Testis (tissue), 3 donors: ENCODE measurements around the gene DENND1A. TPM values are rescaled to one million over a fixed set of nuclear protein-coding genes. Genes with fewer than 3 reads are reported as not detected.

Source experiments
- DNase-seq: peaks from one replicate; pipeline ENCODE4 v3.0.0-alpha.2; 2019
- H3K27ac ChIP-seq, 2 donors: fragments of 200-600 bp; sonication (generic); one replicate each; pipeline ENCODE4 v1.5.1; 2019
- H3K27me3 ChIP-seq: fragments of 200-600 bp; sonication (generic); one replicate; pipeline ENCODE4 v1.5.1; 2019
- H3K36me3 ChIP-seq: fragments of 200-600 bp; sonication (generic); one replicate; pipeline ENCODE4 v1.5.1; 2017; ENCODE audit warnings: low read depth; ENCODE audit errors: missing control alignments
- H3K4me1 ChIP-seq: fragments of 200-600 bp; sonication (generic); one replicate; pipeline ENCODE4 v1.5.1; 2019
- H3K4me3 ChIP-seq, 2 donors: fragments of 200-600 bp; sonication (generic); one replicate each; pipeline ENCODE4 v1.5.1; 2017 to 2019
- H3K9me3 ChIP-seq: fragments of 200-600 bp; sonication (generic); one replicate; pipeline ENCODE4 v1.5.1; 2017
- CTCF ChIP-seq, 3 experiments: fragments of 450-650 bp in 2 of 3; fragments of 200-600 bp in 1 of 3; sonication (generic) in 1 of 3; IDR thresholded peaks; one replicate each; pipeline ENCODE4 v1.5.1; 2016 to 2019; ENCODE audit warnings: antibody characterized with exemption in 3 of 3, mild to moderate bottlenecking in 2 of 3, moderate library complexity in 1 of 3
- POLR2A ChIP-seq: fragments of 450-650 bp; IDR thresholded peaks from one replicate; pipeline ENCODE4 v1.6.1; 2017; ENCODE audit warnings: antibody characterized with exemption, mild to moderate bottlenecking, moderate library complexity
- WGBS, 2 donors: methylation state at CpG; one replicate each; pipeline ENCODE4 v1.1.5; 2018; 5-methylcytosine and 5-hydroxymethylcytosine counted together
- intact Hi-C: fragments of 100-400 bp; cut with DNase I; formaldehyde crosslinking; loops from one replicate; pipeline ENCODE4 v1.15.1; 2023; ENCODE audit warnings: low total_unique reads
- polyA plus RNA-seq: library from polyadenylated mRNA; stranded (reverse); fragments of 350-450 nt; fragmentation: Illumina TruSeq; extraction: RNeasy Lipid Tissue Mini Kit (QIAGEN cat#74804); gene quantifications from one replicate; pipeline ENCODE4 v1.2.3, GENCODE V29; 2014; ENCODE audit warnings: low read depth, low replicate concordance; ENCODE audit not compliant: insufficient read depth
- total RNA-seq, 2 donors: library from RNA; depleted of rRNA; stranded (reverse); fragments of >200 nt; gene quantifications; one replicate each; pipeline ENCODE4 v1.2.3, GENCODE V29; 2016

DENND1A gene
- total and polyA plus RNA-seq, 3 donors from 2014 or later, result 20.3 to 47.4 (median 44.9) TPM

- Histone ChIP-seq H3K36me3 (no peaks in the 10 kb centered on the region), H3K27ac (no peak overlapping the region), H3K4me1 (no peaks in the 10 kb centered on the region), H3K4me3 (no peak overlapping the region), H3K27me3 (no peaks in the 10 kb centered on the region), H3K9me3 (no peaks in the 10 kb centered on the region)
- DNase-seq, result no peak
- intact Hi-C loops, result no loop called here
- 51 to 57% methylated on average over 5 to 10 of the region's 10 CpGs for WGBS, 2 donors
- no peak for TF ChIP-seq POLR2A
- no peak for TF ChIP-seq CTCF (IDR thresholded peaks at IDR 0.05)
These were observed 568.7 kb downstream of the DENND1A start for GRCh38 chr9:123361086-123361730.

GRCh38 chr9:123360161-123361085, 569.5 kb downstream of the DENND1A start:
- no peak for DNase-seq
- intact Hi-C loops, result no loop called here
- no peaks in the 10 kb centered on the region for H3K27me3 ChIP-seq
- no peaks in the 10 kb centered on the region for H3K9me3 ChIP-seq
- WGBS, 2 donors, result 56 to 65% methylated on average over 14 to 22 of the region's 22 CpGs
- H3K27ac ChIP-seq, result no peak overlapping the region
- H3K4me3 ChIP-seq, result no peak overlapping the region
- no peaks in the 10 kb centered on the region for H3K4me1 ChIP-seq
- H3K36me3 ChIP-seq, result no peaks in the 10 kb centered on the region
- no peak for TF ChIP-seq CTCF (IDR thresholded peaks at IDR 0.05)
- no peak for TF ChIP-seq POLR2A

- H3K27ac ChIP-seq, result no peak overlapping the region
- no peaks in the 10 kb centered on the region for H3K27me3 ChIP-seq
- H3K4me3 ChIP-seq, result no peak overlapping the region
- DNase-seq, result no peak
- no peaks in the 10 kb centered on the region for H3K36me3 ChIP-seq
- WGBS, 2 donors, result 86 to 88% methylated on average over 3 of the region's 3 CpGs
- H3K4me1 ChIP-seq, result no peaks in the 10 kb centered on the region
- H3K9me3 ChIP-seq, result no peaks in the 10 kb centered on the region
- TF ChIP-seq POLR2A, result no peak
- no peak for TF ChIP-seq CTCF (IDR thresholded peaks at IDR 0.05)
- intact Hi-C loops, result no loop called here
These were observed 570.4 kb downstream of the DENND1A start for GRCh38 chr9:123359546-123359945.

- 66 to 86% methylated on average over 2 of the region's 2 CpGs for WGBS, 2 donors
- peaks cover 2% of the 10 kb centered on the region for H3K4me1 ChIP-seq
These were observed 570.8 kb downstream of the DENND1A start for GRCh38 chr9:123359106-123359505.

More at GRCh38 chr9:123359106-123359505, 570.8 kb downstream of the DENND1A start:
- no peak for TF ChIP-seq CTCF (IDR thresholded peaks at IDR 0.05)
- TF ChIP-seq POLR2A, result no peak
- H3K27ac ChIP-seq, result no peak overlapping the region
- DNase-seq, result no peak
- H3K4me3 ChIP-seq, result no peak overlapping the region
- no peaks in the 10 kb centered on the region for H3K9me3 ChIP-seq
- H3K36me3 ChIP-seq, result no peaks in the 10 kb centered on the region
- H3K27me3 ChIP-seq, result no peaks in the 10 kb centered on the region
- intact Hi-C loops, result no loop called here
